ENCODE measurements around the gene TOMM70. TPM values are rescaled to one million over a fixed set of nuclear protein-coding genes. Genes with fewer than 3 reads are reported as not detected.
A peak's percentile ranks its signal among the peaks of the same experiment; 100 is the strongest.

Gene TOMM70
- total and polyA plus RNA-seq, 2 of the 4 experiments (the other 2 are of a cell fraction), result 24.6 to 35.1 TPM

DNA sequence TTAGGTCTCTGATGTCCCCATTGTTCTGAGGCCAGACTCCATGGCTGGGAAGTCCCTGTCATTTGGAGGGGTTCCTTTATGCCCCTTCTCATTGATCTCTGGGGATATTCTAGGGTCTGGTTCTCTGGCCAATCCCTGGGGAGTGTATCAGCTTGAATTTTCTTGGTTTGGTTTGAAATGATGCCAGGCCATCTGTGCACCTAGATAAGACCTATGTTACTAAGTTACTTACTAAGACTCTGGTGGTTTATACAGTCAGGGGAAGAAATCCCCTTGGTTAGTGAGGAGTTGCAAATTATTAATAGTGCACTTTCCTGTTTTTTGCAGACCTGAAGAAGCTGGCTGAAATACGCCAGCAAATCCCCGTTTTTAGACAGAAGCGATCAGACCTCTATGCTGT is 46.0 kb downstream of the TOMM70 start:
- Histone ChIP-seq H3K23ac (ENCODE audit: low read depth, low read length) (no peak overlapping the region), H2AFZ (replicated peaks; ENCODE audit: low read length, poor library complexity) (no peak overlapping the region), H2BK120ac (ENCODE audit: low read depth, low read length) (no peak overlapping the region), H3K4me2 (ENCODE audit: low read depth, low read length) (no peak overlapping the region), H3K27ac (ENCODE audit: insufficient read depth, low read length) (no peak overlapping the region), H3K36me3 (ENCODE audit: control insufficient read depth, insufficient read depth, low read length) (peaks cover 26% of the 10 kb centered on the region), H3K27me3 (ENCODE audit: control insufficient read depth, insufficient read depth, low read length) (no peaks in the 10 kb centered on the region), H2BK20ac (ENCODE audit: low read depth, low read length) (no peak overlapping the region), H3K14ac (replicated peaks; ENCODE audit: low read depth, low read length) (no peak overlapping the region), H3K18ac (ENCODE audit: low read depth, low read length) (no peak overlapping the region), H4K8ac (ENCODE audit: low read depth in 2 of 2, low read length in 2 of 2) (no peak overlapping the region), H2BK15ac (ENCODE audit: low read depth, low read length) (no peak overlapping the region), H3K9me1 (ENCODE audit: insufficient read depth, low read length) (no peaks in the 10 kb centered on the region), H2BK5ac (ENCODE audit: low read depth, low read length, poor library complexity, severe bottlenecking) (no peak overlapping the region), H3K79me1 (ENCODE audit: low read depth in 1 of 2, low read length in 2 of 2) (0 out of 4 replicates have a peak, but pooled peaks cover 0 to 4% of the 10 kb centered on the region in 2 experiments), H4K5ac (ENCODE audit: low read depth, low read length) (no peak overlapping the region), H3K4me3 (ENCODE audit: insufficient read depth, low read depth, low read length) (no peak overlapping the region), H3K4me1 (ENCODE audit: control insufficient read depth, insufficient read depth, low read length) (no peaks in the 10 kb centered on the region), H3K9me3 (ENCODE audit: control insufficient read depth, insufficient read depth, low read length) (no peaks in the 10 kb centered on the region; the same call in 1 of the 2 replicates), H3K56ac (ENCODE audit: extremely low read depth, insufficient read depth, low read length) (no peak overlapping the region), H3K9ac (ENCODE audit: low read depth, low read length) (no peak overlapping the region), H3K4ac (ENCODE audit: low read depth, low read length) (no peak overlapping the region), H4K20me1 (ENCODE audit: insufficient read depth, low read length) (no peaks in the 10 kb centered on the region), H2AK9ac (replicated peaks; ENCODE audit: low read depth, low read length, poor library complexity) (no peak overlapping the region), H4K91ac (ENCODE audit: insufficient read depth, low read depth, low read length) (no peak overlapping the region), H2AK5ac (ENCODE audit: low read depth, low read length) (no peak overlapping the region)
- no CpG with 5 or more reads among the region's 3 CpGs for WGBS, 2 experiments (ENCODE audit: extremely low coverage in 2 of 2, insufficient read length in 1 of 2)
- no TSS peak for BruUV-seq (replicated peaks)
- in situ Hi-C loops (cut with MboI; ENCODE audit: low sequenced_read_pairs), result no loop called here
- CTCF ChIA-PET, result no interaction called here
- ATAC-seq (ENCODE audit: low read depth), result no peak
- TF ChIP-seq NFE2L2 (IDR thresholded peaks at IDR 0.05; ENCODE audit: low read depth, low read length) (no peak), BHLHE40 (IDR thresholded peaks at IDR 0.05; ENCODE audit: low read depth, low read length) (no peak), FOS (IDR thresholded peaks at IDR 0.05; ENCODE audit: low read depth, low read length) (no peak), RFX5 (IDR thresholded peaks at IDR 0.05; ENCODE audit: low read depth, low read length) (no peak), MAFK (IDR thresholded peaks at IDR 0.05; ENCODE audit: low read depth, low read length) (no peak), CHD1 (IDR thresholded peaks at IDR 0.05; ENCODE audit: low read depth, low read length) (no peak), MXI1 (IDR thresholded peaks at IDR 0.05; ENCODE audit: borderline replicate concordance, low read depth, low read length) (no peak), MAZ (IDR thresholded peaks at IDR 0.05; ENCODE audit: borderline replicate concordance, low read depth, low read length) (no peak)
- TF ChIP-seq, protein P1, sequence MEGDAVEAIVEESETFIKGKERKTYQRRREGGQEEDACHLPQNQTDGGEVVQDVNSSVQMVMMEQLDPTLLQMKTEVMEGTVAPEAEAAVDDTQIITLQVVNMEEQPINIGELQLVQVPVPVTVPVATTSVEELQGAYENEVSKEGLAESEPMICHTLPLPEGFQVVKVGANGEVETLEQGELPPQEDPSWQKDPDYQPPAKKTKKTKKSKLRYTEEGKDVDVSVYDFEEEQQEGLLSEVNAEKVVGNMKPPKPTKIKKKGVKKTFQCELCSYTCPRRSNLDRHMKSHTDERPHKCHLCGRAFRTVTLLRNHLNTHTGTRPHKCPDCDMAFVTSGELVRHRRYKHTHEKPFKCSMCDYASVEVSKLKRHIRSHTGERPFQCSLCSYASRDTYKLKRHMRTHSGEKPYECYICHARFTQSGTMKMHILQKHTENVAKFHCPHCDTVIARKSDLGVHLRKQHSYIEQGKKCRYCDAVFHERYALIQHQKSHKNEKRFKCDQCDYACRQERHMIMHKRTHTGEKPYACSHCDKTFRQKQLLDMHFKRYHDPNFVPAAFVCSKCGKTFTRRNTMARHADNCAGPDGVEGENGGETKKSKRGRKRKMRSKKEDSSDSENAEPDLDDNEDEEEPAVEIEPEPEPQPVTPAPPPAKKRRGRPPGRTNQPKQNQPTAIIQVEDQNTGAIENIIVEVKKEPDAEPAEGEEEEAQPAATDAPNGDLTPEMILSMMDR (conservative IDR thresholded peaks at IDR 0.05; ENCODE audit: low read depth, low read length), result no peak
- TF ChIP-seq, protein P2, sequence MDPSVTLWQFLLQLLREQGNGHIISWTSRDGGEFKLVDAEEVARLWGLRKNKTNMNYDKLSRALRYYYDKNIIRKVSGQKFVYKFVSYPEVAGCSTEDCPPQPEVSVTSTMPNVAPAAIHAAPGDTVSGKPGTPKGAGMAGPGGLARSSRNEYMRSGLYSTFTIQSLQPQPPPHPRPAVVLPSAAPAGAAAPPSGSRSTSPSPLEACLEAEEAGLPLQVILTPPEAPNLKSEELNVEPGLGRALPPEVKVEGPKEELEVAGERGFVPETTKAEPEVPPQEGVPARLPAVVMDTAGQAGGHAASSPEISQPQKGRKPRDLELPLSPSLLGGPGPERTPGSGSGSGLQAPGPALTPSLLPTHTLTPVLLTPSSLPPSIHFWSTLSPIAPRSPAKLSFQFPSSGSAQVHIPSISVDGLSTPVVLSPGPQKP (IDR thresholded peaks at IDR 0.05; ENCODE audit: borderline replicate concordance, low read depth, low read length), result no peak
- dilution Hi-C loops (cut with HindIII; ENCODE audit: low sequenced_read_pairs, unreplicated experiment), result no loop called here
- intact Hi-C loops (cut with micrococcal nuclease), result no loop called here
- POLR2A ChIA-PET (ENCODE audit: unreplicated experiment), result interaction anchor here (0.6 kb wide), 1 partner anchor 367 kb away, joined by 3 read pairs; no protein-coding TSS in a partner anchor
- peak; percentile 63 for DNase-seq

All from IMR-90 (cell line).